B cell (primary cell): Measurements from ENCODE around the gene SURF2. TPM values are rescaled to one million over a fixed set of nuclear protein-coding genes. Genes with fewer than 3 reads are reported as not detected.
"Not testable (repeated sequence)": the region's sequence is repeated elsewhere in the genome, so short reads cannot be mapped to it uniquely, and the experiment has no call there.

Experiments
- ATAC-seq: fragments of 200-7000 bp; cut with Tn5 transposase; one replicate; pipeline ENCODE4 v1.10.0; 2021; ENCODE audit warnings: low read depth, mild to moderate bottlenecking, moderate number of reproducible peaks, moderate library complexity
- CTCF ChIA-PET: fragments of 350-600 bp; sonication (Branson Sonifier 250); formaldehyde crosslinking; loops from one replicate; lab custom pipeline; 2021; ENCODE audit warnings: antibody characterized with exemption, inconsistent platforms; lab: Charles Lee
- POLR2A ChIA-PET: fragments of 350-600 bp; sonication (Branson Sonifier 250); formaldehyde crosslinking; loops from one replicate; lab custom pipeline; 2021; ENCODE audit warnings: antibody characterized with exemption; lab: Charles Lee
- DNase-seq: peaks from one replicate; pipeline ENCODE4 v3.0.0; 2013
- H2AFZ ChIP-seq: 2 replicates; pipeline ENCODE4 v1.6.1; 2012; ENCODE audit warnings: mild to moderate bottlenecking, low read depth, low read length; ENCODE audit not compliant: insufficient read depth, poor library complexity, severe bottlenecking
- H3K27ac ChIP-seq, 2 donors: 1 replicate in 1 of 2; 2 replicates in 1 of 2; pipeline ENCODE4 v1.5.1; 2012 to 2013; ENCODE audit warnings: low read length in 2 of 2, mild to moderate bottlenecking in 2 of 2, moderate library complexity in 1 of 2
- H3K27me3 ChIP-seq, 4 experiments: fragments of 200-600 bp in 1 of 4; sonication (generic) in 1 of 4; replicated peaks in 1 of 4; 1 replicate in 2 of 4; 2 replicates in 2 of 4; pipeline versions ENCODE4 v1.6.1 to v1.7.0; 2013 to 2016; ENCODE audit warnings: low read length in 3 of 4, mild to moderate bottlenecking in 2 of 4, mixed read lengths in 1 of 4, moderate library complexity in 1 of 4; ENCODE audit not compliant: insufficient read depth in 4 of 4, control insufficient read depth in 3 of 4; ENCODE audit errors: control extremely low read depth in 1 of 4
- H3K36me3 ChIP-seq, 2 experiments: replicated peaks in 1 of 2; 1 replicate in 1 of 2; 2 replicates in 1 of 2; pipeline versions ENCODE4 v1.6.1 to v1.7.1; 2013; ENCODE audit warnings: low read length in 1 of 2; ENCODE audit not compliant: insufficient read depth in 2 of 2, control insufficient read depth in 1 of 2; ENCODE audit errors: control extremely low read depth in 1 of 2, extremely low read depth in 1 of 2
- H3K4me1 ChIP-seq, 2 donors: fragments of 200-600 bp in 1 of 2; sonication (generic) in 1 of 2; 1 replicate in 1 of 2; 2 replicates in 1 of 2; pipeline versions ENCODE4 v1.5.1 to v1.6.1; 2013 to 2017; ENCODE audit warnings: low read length in 2 of 2; ENCODE audit not compliant: control insufficient read depth in 2 of 2, insufficient read depth in 2 of 2
- H3K4me2 ChIP-seq: replicated peaks from 2 replicates; pipeline ENCODE3; 2012; ENCODE audit warnings: mild to moderate bottlenecking, low read depth, low read length; ENCODE audit not compliant: poor library complexity, severe bottlenecking
- H3K4me3 ChIP-seq, 5 experiments: fragments of 200-600 bp in 1 of 5; sonication (generic) in 1 of 5; 1 replicate in 3 of 5; 2 replicates in 2 of 5; pipeline versions ENCODE4 v1.5.1 to v1.7.0; 2011 to 2016; ENCODE audit warnings: low read length in 4 of 5, mild to moderate bottlenecking in 4 of 5, low read depth in 2 of 5, control low read depth in 1 of 5, moderate library complexity in 1 of 5; ENCODE audit not compliant: insufficient read depth in 1 of 5; ENCODE audit errors: control extremely low read depth in 1 of 5, extremely low read depth in 1 of 5
- H3K79me2 ChIP-seq: fragments of 200-600 bp; sonication (generic); one replicate; pipeline ENCODE4 v1.6.0; 2016; ENCODE audit warnings: low read length; ENCODE audit not compliant: control insufficient read depth, insufficient read depth
- H3K9ac ChIP-seq: fragments of 200-600 bp; sonication (generic); 2 replicates; pipeline ENCODE4 v1.6.1; 2017; ENCODE audit warnings: mild to moderate bottlenecking, low read length, moderate library complexity
- H3K9me3 ChIP-seq, 3 donors: one replicate each; pipeline versions ENCODE4 v1.6.1 to v1.7.1; 2013; ENCODE audit warnings: low read length in 2 of 3; ENCODE audit not compliant: control insufficient read depth in 2 of 3, insufficient read depth in 1 of 3; ENCODE audit errors: control extremely low read depth in 1 of 3
- H4K20me1 ChIP-seq: 2 replicates; pipeline ENCODE4 v1.6.0; 2012; ENCODE audit warnings: mild to moderate bottlenecking, low read length; ENCODE audit not compliant: insufficient read depth, control insufficient read depth, poor library complexity, severe bottlenecking
- H3K27ac Mint-ChIP-seq: one replicate; pipeline ENCODE4 v1.8.0; 2021; ENCODE audit warnings: mixed read lengths
- H3K27me3 Mint-ChIP-seq: one replicate; pipeline ENCODE4 v1.8.0; 2021; ENCODE audit warnings: mixed read lengths
- H3K4me1 Mint-ChIP-seq: one replicate; pipeline ENCODE4 v1.8.0; 2021; ENCODE audit warnings: mixed read lengths
- H3K4me3 Mint-ChIP-seq: one replicate; pipeline ENCODE4 v1.8.0; 2021; ENCODE audit warnings: mixed read lengths
- H3K9me3 Mint-ChIP-seq: one replicate; pipeline ENCODE4 v1.8.0; 2022; ENCODE audit warnings: mixed read lengths; ENCODE audit not compliant: insufficient read depth
- CTCF ChIP-seq: fragments of 200-600 bp; IDR thresholded peaks from one replicate; pipeline ENCODE4 v1.8.0; 2022; ENCODE audit warnings: antibody characterized with exemption, mild to moderate bottlenecking
- EZH2 ChIP-seq: IDR thresholded peaks from 2 replicates; pipeline ENCODE4 v1.6.1; 2012; ENCODE audit warnings: borderline replicate concordance, low read depth, mild to moderate bottlenecking, moderate library complexity, low read length; ENCODE audit not compliant: insufficient read depth, poor library complexity, severe bottlenecking
- WGBS: methylation state at CpG from one replicate; pipeline ENCODE4 v1.1.5; 2013; ENCODE audit warnings: missing lambda C conversion rate; ENCODE audit not compliant: insufficient coverage; 5-methylcytosine and 5-hydroxymethylcytosine counted together
- intact Hi-C: fragments of 100-400 bp; cut with micrococcal nuclease; formaldehyde crosslinking; loops from one replicate; pipeline ENCODE4 v1.10.0; 2022
- polyA plus RNA-seq: library from polyadenylated mRNA; depleted of rRNA; stranded (reverse); fragments of >200 nt; gene quantifications from 2 replicates; pipeline ENCODE4 v1.2.3, GENCODE V29; 2012
- total RNA-seq, 2 donors: library from RNA; stranded (reverse); fragments of 120-200 nt in 1 of 2; gene quantifications; 1 replicate in 1 of 2; 2 replicates in 1 of 2; pipeline versions ENCODE4 v1.2.3 to v1.2.4, GENCODE V29; 2013 to 2022

The SURF2 gene
- total and polyA plus RNA-seq, 2 donors (not counting 1 experiment from before 2014, with no cell fraction given), result 17.1 to 17.3 TPM

GRCh38 chr9:133333566-133333965 lies 22.8 kb upstream of the SURF2 start:
- CTCF ChIA-PET, result no interaction called here
- no peak overlapping the region for H3K4me3 Mint-ChIP-seq

GRCh38 chr9:133334161-133334560 lies 22.2 kb upstream of the SURF2 start:
- POLR2A ChIA-PET, result no interaction called here
- no peak overlapping the region for H3K4me3 Mint-ChIP-seq
- H3K36me3 ChIP-seq, result peaks cover 3 to 47% of the 10 kb centered on the region in 2 experiments
- H2AFZ ChIP-seq, result no peak overlapping the region
- peaks cover 35% of the 10 kb centered on the region for H3K4me1 Mint-ChIP-seq
- DNase-seq, result peak; percentile 7
- H3K27me3 Mint-ChIP-seq, result no peaks in the 10 kb centered on the region
- peaks cover 36% of the 10 kb centered on the region for H3K79me2 ChIP-seq
- CTCF ChIA-PET, result interaction anchor here (1.4 kb wide), 1 partner anchor 16 kb away, joined by 5 read pairs; no protein-coding TSS in a partner anchor
- intact Hi-C loops, result no loop called here
- TF ChIP-seq CTCF (no peak), EZH2 (no peak)
- no peak overlapping the region for H3K4me2 ChIP-seq
- peaks cover 0 to 4% (median 0%) of the 10 kb centered on the region in 3 donors for H3K9me3 ChIP-seq
- H3K27ac ChIP-seq, result no peak overlapping the region
- H3K4me3 ChIP-seq, result no peak overlapping the region
- WGBS, result 96% methylated on average over 6 of the region's 6 CpGs
- ATAC-seq, result no peak
- no peaks in the 10 kb centered on the region for H3K27me3 ChIP-seq
- H4K20me1 ChIP-seq, result peaks cover 46% of the 10 kb centered on the region
- H3K9me3 Mint-ChIP-seq, result no peaks in the 10 kb centered on the region
- H3K9ac ChIP-seq, result no peak overlapping the region
- H3K27ac Mint-ChIP-seq, result peak overlapping the region; percentile 26
- H3K4me1 ChIP-seq, result peaks cover 13 to 32% of the 10 kb centered on the region in 2 donors

More at GRCh38 chr9:133333566-133333965, 22.8 kb upstream of the SURF2 start:
- H3K27ac Mint-ChIP-seq, result no peak overlapping the region
- Histone ChIP-seq H3K9ac (no peak overlapping the region), H3K4me2 (no peak overlapping the region), H3K9me3 (peaks cover 0 to 4% (median 0%) of the 10 kb centered on the region in 3 donors), H3K4me3 (no peak overlapping the region), H3K79me2 (peaks cover 36% of the 10 kb centered on the region), H3K4me1 (peaks cover 13 to 27% of the 10 kb centered on the region in 2 donors), H2AFZ (no peak overlapping the region), H3K36me3 (peaks cover 3 to 41% of the 10 kb centered on the region in 2 experiments), H3K27me3 (no peaks in the 10 kb centered on the region), H3K27ac (no peak overlapping the region), H4K20me1 (peaks cover 46% of the 10 kb centered on the region)
- H3K9me3 Mint-ChIP-seq, result no peaks in the 10 kb centered on the region
- intact Hi-C loops, result no loop called here
- POLR2A ChIA-PET, result interaction anchor here (0.7 kb wide), 1 partner anchor 126 kb away, joined by 3 read pairs; the partner anchor contains the start of gene CACFD1
- DNase-seq (no peak), ATAC-seq (no peak)
- TF ChIP-seq EZH2 (no peak), CTCF (no peak)
- 97% methylated on average over 9 of the region's 10 CpGs for WGBS
- peaks cover 33% of the 10 kb centered on the region for H3K4me1 Mint-ChIP-seq
- H3K27me3 Mint-ChIP-seq, result no peaks in the 10 kb centered on the region

- 94% methylated on average over 7 of the region's 11 CpGs for WGBS
- H3K4me3 Mint-ChIP-seq, result peak overlapping the region; percentile 99
- H3K4me1 Mint-ChIP-seq, result peaks cover 42% of the 10 kb centered on the region
- ATAC-seq, H3K9me3 ChIP-seq, H2AFZ ChIP-seq, DNase-seq, H3K27me3 Mint-ChIP-seq, intact Hi-C loops, H3K27ac ChIP-seq, H3K9me3 Mint-ChIP-seq, H3K27me3 ChIP-seq: not testable (repeated sequence)
- H3K79me2 ChIP-seq, result peaks cover 36% of the 10 kb centered on the region
- ChIA-PET CTCF (interaction anchor here (1.4 kb wide), 1 partner anchor 16 kb away, joined by 5 read pairs; no protein-coding TSS in a partner anchor), POLR2A (interaction anchor here (1.0 to 1.3 kb wide), 3 partner anchors 13 to 304 kb away, joined by 3 to 7 read pairs (median 4); partner anchors contain the start of genes GTF3C5, MED22, RPL7A and SURF1)
- peak overlapping the region; percentile 77 for H3K9ac ChIP-seq
- peak overlapping the region; percentile 74 for H3K4me2 ChIP-seq
- H3K36me3 ChIP-seq, result peaks cover 3 to 51% of the 10 kb centered on the region in 2 experiments
- peaks cover 46% of the 10 kb centered on the region for H4K20me1 ChIP-seq
- H3K4me1 ChIP-seq, result peaks cover 18 to 38% of the 10 kb centered on the region in 2 donors
- peak overlapping the region; percentile 10 for H3K27ac Mint-ChIP-seq
- peak overlapping the region in 3 of 5 experiments; percentile 73 to 90 (median 84) for H3K4me3 ChIP-seq
These were observed 21.5 kb upstream of the SURF2 start for GRCh38 chr9:133334888-133335287.
